ENCODE measurements around the gene SALL4. TPM values are rescaled to one million over a fixed set of nuclear protein-coding genes. Genes with fewer than 3 reads are reported as not detected.

The SALL4 gene
- total and polyA plus RNA-seq, 8 donors = under 0.01 to 2.8 (median 0.69) TPM; not detected in 4

DNA sequence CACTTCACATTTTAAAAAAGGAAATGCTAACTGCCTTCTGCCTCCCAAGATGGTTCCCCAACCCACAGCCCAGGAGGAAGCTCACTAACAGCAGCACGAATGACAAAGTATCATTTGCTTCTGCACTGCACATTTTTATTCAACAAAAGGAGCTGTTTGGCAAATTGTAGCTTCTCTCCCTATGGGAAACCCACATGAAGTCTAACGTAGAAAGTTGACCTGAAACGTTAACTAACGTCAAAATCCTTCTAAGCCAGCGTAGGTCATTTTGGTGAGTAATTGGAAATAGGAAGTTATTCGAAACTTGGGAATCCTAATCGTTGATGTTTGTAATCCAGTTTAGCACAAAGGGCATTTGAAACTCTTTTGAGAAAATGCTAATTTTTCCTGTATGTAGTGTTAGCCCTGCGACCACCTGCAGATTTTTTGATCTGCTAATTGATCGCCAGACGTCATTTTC lies 2.9 kb downstream of the SALL4 start:
- Histone ChIP-seq H3K27ac (no peak overlapping the region), H3K4me3 (no peak overlapping the region), H3K9me3 (no peaks in the 10 kb centered on the region), H3K27me3 (peaks cover 15 to 63% (median 30%) of the 10 kb centered on the region in 3 donors), H3K36me3 (no peaks in the 10 kb centered on the region), H3K4me1 (peaks cover 19 to 31% (median 27%) of the 10 kb centered on the region in 4 donors)
- DNase-seq = no peak
- WGBS, 5 donors = 32 to 48% (median 37%) methylated on average over 10 of the region's 10 CpGs
- intact Hi-C loops (cut with DNase I; ENCODE audit: low total_unique reads) = no loop called here
- TF ChIP-seq POLR2AphosphoS5 (IDR thresholded peaks at IDR 0.05) (no peak), POLR2A (IDR thresholded peaks at IDR 0.05) (no peak), EP300 (IDR thresholded peaks at IDR 0.05) (no peak)
- TF ChIP-seq, protein P1, sequence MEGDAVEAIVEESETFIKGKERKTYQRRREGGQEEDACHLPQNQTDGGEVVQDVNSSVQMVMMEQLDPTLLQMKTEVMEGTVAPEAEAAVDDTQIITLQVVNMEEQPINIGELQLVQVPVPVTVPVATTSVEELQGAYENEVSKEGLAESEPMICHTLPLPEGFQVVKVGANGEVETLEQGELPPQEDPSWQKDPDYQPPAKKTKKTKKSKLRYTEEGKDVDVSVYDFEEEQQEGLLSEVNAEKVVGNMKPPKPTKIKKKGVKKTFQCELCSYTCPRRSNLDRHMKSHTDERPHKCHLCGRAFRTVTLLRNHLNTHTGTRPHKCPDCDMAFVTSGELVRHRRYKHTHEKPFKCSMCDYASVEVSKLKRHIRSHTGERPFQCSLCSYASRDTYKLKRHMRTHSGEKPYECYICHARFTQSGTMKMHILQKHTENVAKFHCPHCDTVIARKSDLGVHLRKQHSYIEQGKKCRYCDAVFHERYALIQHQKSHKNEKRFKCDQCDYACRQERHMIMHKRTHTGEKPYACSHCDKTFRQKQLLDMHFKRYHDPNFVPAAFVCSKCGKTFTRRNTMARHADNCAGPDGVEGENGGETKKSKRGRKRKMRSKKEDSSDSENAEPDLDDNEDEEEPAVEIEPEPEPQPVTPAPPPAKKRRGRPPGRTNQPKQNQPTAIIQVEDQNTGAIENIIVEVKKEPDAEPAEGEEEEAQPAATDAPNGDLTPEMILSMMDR (IDR thresholded peaks at IDR 0.05) = no peak

- DNase-seq = peak in 1 of 2 donors; percentile 23
- Histone ChIP-seq H3K36me3 (no peaks in the 10 kb centered on the region), H3K27ac (no peak overlapping the region), H3K9me3 (no peaks in the 10 kb centered on the region), H3K4me1 (peaks cover 19 to 31% (median 27%) of the 10 kb centered on the region in 4 donors), H3K4me3 (no peak overlapping the region), H3K27me3 (peaks cover 15 to 55% (median 30%) of the 10 kb centered on the region in 3 donors)
- TF ChIP-seq POLR2AphosphoS5 (IDR thresholded peaks at IDR 0.05) = no peak
- no peak for TF ChIP-seq EP300 (IDR thresholded peaks at IDR 0.05)
- 23 to 30% (median 26%) methylated on average over 3 of the region's 3 CpGs for WGBS, 5 donors
- intact Hi-C loops (cut with DNase I; ENCODE audit: low total_unique reads) = no loop called here
Observed at GRCh38 chr20:51797357-51798025, 4.8 kb downstream of the SALL4 start.

DNA sequence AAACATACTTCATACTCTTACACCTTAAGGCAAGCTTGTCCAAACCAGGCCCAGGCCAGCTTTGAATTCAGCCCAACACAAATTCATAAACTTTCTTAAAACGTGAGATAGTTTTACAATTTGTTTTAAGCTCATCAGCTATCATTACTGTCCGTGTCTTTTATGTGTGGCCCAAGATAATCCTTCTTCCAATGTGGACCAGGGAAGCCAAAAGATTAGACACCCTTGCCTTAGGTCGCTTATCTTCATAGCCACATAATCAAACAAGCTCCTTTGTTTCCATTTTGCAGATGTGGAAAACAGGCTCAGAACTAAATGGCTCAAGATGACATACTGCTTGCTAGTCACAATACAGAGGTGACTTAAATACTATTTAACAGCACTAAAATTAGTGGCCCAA lies 6.0 kb downstream of the SALL4 start:
- DNase-seq = no peak
- H3K36me3 ChIP-seq = no peaks in the 10 kb centered on the region
- H3K9me3 ChIP-seq = no peaks in the 10 kb centered on the region
- peaks cover 15 to 21% (median 16%) of the 10 kb centered on the region in 4 donors for H3K4me1 ChIP-seq
- H3K4me3 ChIP-seq = no peak overlapping the region
- H3K27ac ChIP-seq = no peak overlapping the region
- WGBS, 5 donors = 46 to 75% (median 59%) methylated on average over 3 of the region's 3 CpGs
- H3K27me3 ChIP-seq = peaks cover 8 to 50% (median 18%) of the 10 kb centered on the region in 3 donors
- TF ChIP-seq EP300 (IDR thresholded peaks at IDR 0.05) = no peak
- TF ChIP-seq POLR2A (IDR thresholded peaks at IDR 0.05) = no peak
- TF ChIP-seq POLR2AphosphoS5 (IDR thresholded peaks at IDR 0.05) = no peak
- TF ChIP-seq, protein P1 (IDR thresholded peaks at IDR 0.05) = no peak
- intact Hi-C loops (cut with DNase I; ENCODE audit: low total_unique reads) = no loop called here

DNA sequence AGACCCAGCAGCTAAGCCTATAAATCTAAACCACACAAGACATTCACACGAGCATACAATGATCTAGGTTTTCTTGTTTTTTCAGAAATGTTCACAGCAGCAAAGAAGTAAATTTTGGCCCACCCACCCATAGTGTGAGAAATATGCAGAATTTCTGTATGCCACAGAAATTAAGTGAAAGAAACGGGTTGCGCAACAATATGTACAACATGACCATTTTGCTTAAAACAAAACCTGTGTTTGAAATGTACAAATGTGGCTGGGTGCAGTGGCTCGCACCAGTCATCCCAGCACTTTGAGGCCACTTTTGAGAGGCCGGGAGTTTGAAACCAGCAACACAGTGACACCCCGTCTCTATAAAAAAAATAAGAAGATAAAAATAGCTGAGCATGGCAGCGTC lies 9.4 kb downstream of the SALL4 start:
- no peak overlapping the region for H3K27ac ChIP-seq
- 86 to 91% (median 89%) methylated on average over 7 of the region's 7 CpGs for WGBS, 5 donors
- H3K4me1 ChIP-seq = no peaks in the 10 kb centered on the region
- H3K36me3 ChIP-seq = no peaks in the 10 kb centered on the region
- intact Hi-C loops (cut with DNase I; ENCODE audit: low total_unique reads) = no loop called here
- H3K4me3 ChIP-seq = no peak overlapping the region
- H3K27me3 ChIP-seq = peaks cover 0 to 16% (median 0%) of the 10 kb centered on the region in 3 donors
- no peak for TF ChIP-seq EP300 (IDR thresholded peaks at IDR 0.05)
- TF ChIP-seq POLR2A (IDR thresholded peaks at IDR 0.05) = no peak
- TF ChIP-seq, protein P1 (IDR thresholded peaks at IDR 0.05) = no peak
- no peaks in the 10 kb centered on the region for H3K9me3 ChIP-seq
- DNase-seq = no peak

- no peak overlapping the region for H3K4me3 ChIP-seq
- intact Hi-C loops (cut with DNase I; ENCODE audit: low total_unique reads) = no loop called here
- 92 to 98% (median 95%) methylated on average over 5 to 13 of the region's 13 CpGs for WGBS, 5 donors
Observed at GRCh38 chr20:51791626-51792025, 10.7 kb downstream of the SALL4 start.

More at GRCh38 chr20:51791626-51792025, 10.7 kb downstream of the SALL4 start:
- Histone ChIP-seq H3K36me3 (no peaks in the 10 kb centered on the region), H3K9me3 (no peaks in the 10 kb centered on the region), H3K27ac (no peak overlapping the region), H3K27me3 (peaks cover 0 to 14% (median 0%) of the 10 kb centered on the region in 3 donors), H3K4me1 (no peaks in the 10 kb centered on the region)
- TF ChIP-seq EP300 (IDR thresholded peaks at IDR 0.05) (no peak), POLR2AphosphoS5 (IDR thresholded peaks at IDR 0.05) (no peak), POLR2A (IDR thresholded peaks at IDR 0.05) (no peak)
- TF ChIP-seq, protein P1 (IDR thresholded peaks at IDR 0.05) = no peak
- DNase-seq = no peak

Data from stomach (tissue), 9 donors.